A549 treated with AZD9567 at 1 μM for 4 hours (cell line): Measurements from ENCODE around the gene FICD. TPM values are rescaled to one million over a fixed set of nuclear protein-coding genes. Genes with fewer than 3 reads are reported as not detected.

Experiments used
- total RNA-seq: library from RNA; stranded (reverse); fragments of 200-300 nt; extraction: Qiagen RNA extraction; gene quantifications from 5 replicates; pipeline ENCODE4 v1.2.3, GENCODE V29; 2022; ENCODE audit not compliant: insufficient read depth

The FICD gene
- 2.7 to 4.0 TPM (median 3.4 TPM) in 5 replicates for total RNA-seq

DNA sequence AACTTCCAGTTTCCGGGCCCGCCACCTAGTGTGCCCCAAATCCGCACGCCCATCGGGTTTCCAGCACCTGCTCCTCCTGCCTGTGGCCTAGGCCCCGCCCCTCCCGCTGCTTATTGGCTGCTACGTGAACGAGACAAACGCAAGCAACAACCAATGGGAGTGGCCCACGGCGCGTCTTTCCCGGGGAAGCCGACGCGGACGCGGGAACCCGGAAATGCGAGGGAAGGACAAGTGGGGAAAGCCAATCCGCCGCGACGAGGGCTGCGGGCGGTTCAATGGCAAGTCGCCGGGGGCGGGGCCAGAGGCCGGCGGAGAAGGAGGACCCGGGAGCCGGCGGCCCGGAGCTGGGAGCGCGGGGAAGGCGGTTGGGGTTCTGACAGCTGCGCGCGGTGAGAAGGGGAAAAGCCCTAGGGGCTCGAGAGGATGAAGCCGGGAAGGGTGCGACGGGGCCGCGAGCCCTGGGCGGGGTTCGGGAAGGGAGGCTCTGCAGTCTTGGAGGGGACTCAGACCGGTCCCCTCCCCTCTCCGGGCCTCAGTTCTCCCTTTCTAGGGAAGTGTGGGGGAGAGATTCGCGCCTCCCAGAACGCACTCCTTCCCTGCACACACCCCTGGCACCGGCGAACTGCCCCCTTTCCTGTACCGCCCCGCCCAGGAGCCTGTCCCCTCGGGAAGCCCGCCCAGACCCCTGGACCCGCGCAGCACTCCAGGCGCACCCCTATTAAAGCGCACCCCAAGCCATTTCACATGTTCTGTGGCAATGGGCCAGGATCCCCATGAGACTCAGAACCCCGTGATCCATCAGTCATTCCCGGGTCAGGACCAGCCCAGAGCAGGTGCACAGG, at the start of gene FICD:
FICD (plus strand) TSS at position 305 of the 842 bp plus-strand sequence. CDS start 1,696 bp downstream, outside the sequence.

DNA sequence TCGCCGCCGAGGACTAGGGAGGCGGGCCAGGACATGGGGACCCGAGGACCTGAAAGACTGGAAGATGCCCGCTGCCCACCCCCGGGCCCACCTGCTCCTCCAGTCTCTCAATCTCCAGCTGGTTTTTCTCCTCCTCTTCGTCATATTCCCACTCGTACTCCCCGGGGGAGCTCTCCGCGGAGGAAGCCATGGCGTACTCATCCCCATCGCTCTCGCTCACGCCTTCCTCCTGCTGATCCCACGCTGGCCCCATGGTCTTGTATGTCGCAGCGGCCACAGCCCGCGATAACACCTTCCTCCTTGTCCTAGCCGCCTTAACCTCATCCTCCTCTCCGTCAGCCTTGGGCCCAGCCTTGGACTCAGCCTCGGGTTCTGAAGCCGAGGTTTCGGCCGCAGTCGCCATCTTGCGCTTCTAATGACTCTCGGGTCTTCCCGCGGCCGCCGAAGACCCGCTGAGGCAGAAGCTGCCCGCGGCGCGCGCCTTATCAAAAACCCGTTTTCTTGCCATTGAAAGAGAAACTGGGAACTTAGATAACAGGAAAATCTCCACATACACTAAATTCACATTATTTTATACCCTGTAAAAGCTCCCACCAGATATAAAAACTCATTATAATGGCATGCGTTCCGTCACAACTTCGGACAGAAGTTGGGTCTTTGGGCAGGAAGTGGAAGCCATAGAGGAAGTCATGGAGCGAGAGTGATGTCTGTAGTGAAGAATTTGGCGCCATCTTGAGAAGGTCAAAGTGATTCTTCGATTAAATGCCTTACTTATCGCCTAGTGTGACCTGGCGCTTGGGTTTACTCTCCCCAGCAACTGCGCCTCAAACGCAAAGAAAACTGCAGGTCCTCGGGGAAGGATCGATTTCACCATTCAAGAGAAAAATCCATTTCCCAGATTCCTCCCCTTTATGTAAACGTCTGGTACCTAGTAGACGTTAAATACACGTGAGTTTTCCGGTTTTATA, 46.0 kb downstream of the FICD start, which contains the start of gene SART3:
SART3 (minus strand) TSS at position 422 of the 968 bp plus-strand sequence; CDS start at position 403, 19 bp downstream.

DNA sequence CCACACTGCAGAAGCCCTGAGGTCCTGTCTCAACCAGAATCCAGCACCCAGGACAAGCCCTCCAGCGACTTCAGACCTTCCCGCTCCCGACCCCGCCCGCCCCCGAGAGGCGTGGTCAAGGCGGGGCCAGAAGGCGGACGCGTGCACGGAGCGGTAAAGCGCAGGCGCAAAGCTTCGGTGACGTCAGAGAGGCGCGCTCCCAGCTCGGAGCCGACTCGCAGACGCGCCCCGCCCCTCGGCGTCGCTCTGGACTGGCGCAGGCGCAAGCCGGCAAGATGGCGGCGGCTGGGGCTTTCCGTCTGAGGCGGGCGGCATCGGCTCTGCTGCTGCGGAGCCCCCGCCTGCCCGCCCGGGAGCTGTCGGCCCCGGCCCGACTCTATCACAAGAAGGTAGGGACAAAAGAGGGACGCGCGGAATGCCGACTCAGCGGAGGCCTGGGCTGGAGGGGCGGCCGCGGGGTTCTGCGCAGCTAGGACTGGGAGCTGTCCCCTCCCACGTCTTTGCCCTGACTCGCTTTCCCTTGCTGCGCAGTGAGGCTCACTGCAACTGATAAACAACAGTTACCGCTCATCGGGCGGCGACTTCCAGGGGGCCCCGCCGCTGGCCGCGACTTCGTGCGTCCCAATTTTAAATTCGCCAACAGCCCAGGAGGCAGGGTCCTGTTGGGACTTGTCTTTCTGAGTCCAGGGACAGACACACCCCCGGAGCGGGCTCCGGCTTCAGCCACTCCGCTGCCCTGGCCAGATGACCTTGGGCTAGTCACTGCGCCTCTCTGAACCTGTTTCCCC, 47.5 kb downstream of the FICD start, which contains the start of gene ISCU:
ISCU (plus strand) TSS at position 249 of the 788 bp plus-strand sequence; CDS start at position 276, 27 bp downstream.

Other genes with a start within 250 kb of the FICD start
- 0.02 TPM in 1 of 5 replicates, not detected in the others for gene CMKLR1, start 176.0 kb upstream of the FICD start, total RNA-seq
- 37.2 to 51.1 TPM (median 39.4 TPM) in 5 replicates for gene SART3, start 45.9 kb downstream of the FICD start, total RNA-seq
- 90.9 to 104 TPM (median 94.8 TPM) in 5 replicates for gene ISCU, start 47.3 kb downstream of the FICD start, total RNA-seq
- 0.02 to 0.22 TPM (median 0.13 TPM) in 4 of 5 replicates, not detected in the other for gene TMEM119, start 82.8 kb downstream of the FICD start, total RNA-seq
- gene SELPLG, start 118.6 kb downstream of the FICD start, total RNA-seq: 0.86 to 3.8 TPM (median 1.1 TPM) in 5 replicates
- 169 to 188 TPM (median 176 TPM) in 5 replicates for gene CORO1C, start 216.2 kb downstream of the FICD start, total RNA-seq